ENCODE data around the gene KCNN1. TPM values are rescaled to one million over a fixed set of nuclear protein-coding genes. Genes with fewer than 3 reads are reported as not detected.
"Not testable (repeated sequence)": the region's sequence is repeated elsewhere in the genome, so short reads cannot be mapped to it uniquely, and the experiment has no call there.

The KCNN1 gene
- polyA plus RNA-seq, 3 donors: not detected

DNA sequence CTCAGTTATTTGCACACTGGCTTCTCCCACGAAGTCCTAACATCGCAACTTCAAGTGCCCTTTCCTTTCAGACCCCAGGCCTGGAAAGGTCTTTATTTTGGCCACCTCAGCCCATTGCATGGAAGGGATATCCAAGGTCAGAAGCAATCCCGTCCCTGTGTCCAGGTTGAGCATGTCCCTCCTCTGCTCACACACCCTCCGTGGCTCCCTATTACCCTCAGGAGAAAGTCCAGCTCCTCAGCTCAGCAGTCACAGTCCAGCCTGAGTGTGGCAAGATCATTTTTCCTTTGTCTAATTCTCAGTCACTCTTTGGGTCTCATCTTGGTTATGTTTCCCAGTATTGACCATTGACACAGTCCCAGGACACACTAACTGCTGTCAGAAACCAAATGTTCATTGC lies 60.2 kb downstream of the KCNN1 start:
- Histone ChIP-seq H3K36me3 (replicated peaks in 1 of 2; ENCODE audit: control insufficient read depth in 1 of 2, insufficient read depth in 2 of 2, low read length in 2 of 2) (no peaks in the 10 kb centered on the region), H3K4me1 (ENCODE audit: control insufficient read depth in 1 of 2, insufficient read depth in 2 of 2, low read length in 2 of 2) (peaks cover 37 to 38% of the 10 kb centered on the region in 2 donors), H3K9me3 (replicated peaks in 1 of 2; ENCODE audit: control insufficient read depth in 1 of 2, insufficient read depth in 1 of 2, low read length in 2 of 2) (peaks cover 0 to 3% of the 10 kb centered on the region in 2 donors), H2AFZ (ENCODE audit: insufficient read depth, low read depth, low read length, poor library complexity, severe bottlenecking) (no peak overlapping the region), H3K27me3 (ENCODE audit: control insufficient read depth in 2 of 2, insufficient read depth in 2 of 2, low read length in 2 of 2) (no peaks in the 10 kb centered on the region), H3K9ac (ENCODE audit: insufficient read depth, low read length, poor library complexity, severe bottlenecking) (no peak overlapping the region), H3K27ac (ENCODE audit: low read depth in 1 of 2, low read length in 2 of 2) (no peak overlapping the region), H3K4me3 (replicated peaks in 1 of 3; ENCODE audit: low read depth in 2 of 3, low read length in 3 of 3) (no peak overlapping the region), H3K4me2 (replicated peaks; ENCODE audit: extremely low read depth, low read length, poor library complexity, severe bottlenecking) (no peak overlapping the region), H4K20me1 (ENCODE audit: insufficient read depth, low read length) (no peaks in the 10 kb centered on the region), H3K79me2 (ENCODE audit: insufficient read depth, low read length) (no peaks in the 10 kb centered on the region)
- peaks cover 0 to 14% (median 3%) of the 10 kb centered on the region in 3 donors for H3K27me3 Mint-ChIP-seq (ENCODE audit: low read depth in 3 of 3)
- 95% methylated on average over 4 of the region's 4 CpGs for WGBS (ENCODE audit: insufficient coverage)
- H3K4me1 Mint-ChIP-seq: peaks cover 46% of the 10 kb centered on the region
- TF ChIP-seq, protein P1, sequence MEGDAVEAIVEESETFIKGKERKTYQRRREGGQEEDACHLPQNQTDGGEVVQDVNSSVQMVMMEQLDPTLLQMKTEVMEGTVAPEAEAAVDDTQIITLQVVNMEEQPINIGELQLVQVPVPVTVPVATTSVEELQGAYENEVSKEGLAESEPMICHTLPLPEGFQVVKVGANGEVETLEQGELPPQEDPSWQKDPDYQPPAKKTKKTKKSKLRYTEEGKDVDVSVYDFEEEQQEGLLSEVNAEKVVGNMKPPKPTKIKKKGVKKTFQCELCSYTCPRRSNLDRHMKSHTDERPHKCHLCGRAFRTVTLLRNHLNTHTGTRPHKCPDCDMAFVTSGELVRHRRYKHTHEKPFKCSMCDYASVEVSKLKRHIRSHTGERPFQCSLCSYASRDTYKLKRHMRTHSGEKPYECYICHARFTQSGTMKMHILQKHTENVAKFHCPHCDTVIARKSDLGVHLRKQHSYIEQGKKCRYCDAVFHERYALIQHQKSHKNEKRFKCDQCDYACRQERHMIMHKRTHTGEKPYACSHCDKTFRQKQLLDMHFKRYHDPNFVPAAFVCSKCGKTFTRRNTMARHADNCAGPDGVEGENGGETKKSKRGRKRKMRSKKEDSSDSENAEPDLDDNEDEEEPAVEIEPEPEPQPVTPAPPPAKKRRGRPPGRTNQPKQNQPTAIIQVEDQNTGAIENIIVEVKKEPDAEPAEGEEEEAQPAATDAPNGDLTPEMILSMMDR (IDR thresholded peaks at IDR 0.05): no peak
- no peak for DNase-seq
- H3K9me3 Mint-ChIP-seq: peaks cover 0 to 4% (median 4%) of the 10 kb centered on the region in 7 donors
- peaks cover 0 to 7% of the 10 kb centered on the region in 2 donors for H3K36me3 Mint-ChIP-seq
- no peak overlapping the region for H3K27ac Mint-ChIP-seq
- H3K4me3 Mint-ChIP-seq: no peak overlapping the region
- intact Hi-C loops (cut with micrococcal nuclease): no loop called here

- TF ChIP-seq, protein P1 (IDR thresholded peaks at IDR 0.05): no peak
- Histone ChIP-seq H3K4me1 (ENCODE audit: control insufficient read depth in 1 of 2, insufficient read depth in 2 of 2, low read length in 2 of 2) (peaks cover 14 to 22% of the 10 kb centered on the region in 2 donors), H4K20me1 (ENCODE audit: insufficient read depth, low read length) (no peaks in the 10 kb centered on the region), H3K9me3 (replicated peaks in 1 of 2; ENCODE audit: control insufficient read depth in 1 of 2, insufficient read depth in 1 of 2, low read length in 2 of 2) (no peaks in the 10 kb centered on the region), H3K27me3 (ENCODE audit: control insufficient read depth in 2 of 2, insufficient read depth in 2 of 2, low read length in 2 of 2) (no peaks in the 10 kb centered on the region), H3K4me3 (replicated peaks in 1 of 3; ENCODE audit: low read depth in 2 of 3, low read length in 3 of 3) (no peak overlapping the region), H3K27ac (ENCODE audit: low read depth in 1 of 2, low read length in 2 of 2) (no peak overlapping the region), H3K36me3 (replicated peaks in 1 of 2; ENCODE audit: control insufficient read depth in 1 of 2, insufficient read depth in 2 of 2, low read length in 2 of 2) (no peaks in the 10 kb centered on the region), H3K4me2 (replicated peaks; ENCODE audit: extremely low read depth, low read length, poor library complexity, severe bottlenecking) (no peak overlapping the region), H3K9ac (ENCODE audit: insufficient read depth, low read length, poor library complexity, severe bottlenecking) (no peak overlapping the region), H3K79me2 (ENCODE audit: insufficient read depth, low read length) (no peaks in the 10 kb centered on the region), H2AFZ (ENCODE audit: insufficient read depth, low read depth, low read length, poor library complexity, severe bottlenecking) (no peak overlapping the region)
- intact Hi-C loops (cut with micrococcal nuclease): no loop called here
- Mint-ChIP-seq H3K36me3 (peaks cover 0 to 4% of the 10 kb centered on the region in 2 donors), H3K4me1 (peaks cover 27% of the 10 kb centered on the region), H3K9me3 (peaks cover 0 to 1% (median 0%) of the 10 kb centered on the region in 7 donors), H3K27ac (no peak overlapping the region), H3K27me3 (ENCODE audit: low read depth in 3 of 3) (peaks cover 0 to 8% (median 3%) of the 10 kb centered on the region in 3 donors), H3K4me3 (no peak overlapping the region)
- WGBS (ENCODE audit: insufficient coverage): 83% methylated on average over 7 of the region's 8 CpGs
- DNase-seq: peak in 2 of 3 donors; percentile 46 to 59
Observed at GRCh38 chr19:18029617-18030338, 62.9 kb downstream of the KCNN1 start.

DNA sequence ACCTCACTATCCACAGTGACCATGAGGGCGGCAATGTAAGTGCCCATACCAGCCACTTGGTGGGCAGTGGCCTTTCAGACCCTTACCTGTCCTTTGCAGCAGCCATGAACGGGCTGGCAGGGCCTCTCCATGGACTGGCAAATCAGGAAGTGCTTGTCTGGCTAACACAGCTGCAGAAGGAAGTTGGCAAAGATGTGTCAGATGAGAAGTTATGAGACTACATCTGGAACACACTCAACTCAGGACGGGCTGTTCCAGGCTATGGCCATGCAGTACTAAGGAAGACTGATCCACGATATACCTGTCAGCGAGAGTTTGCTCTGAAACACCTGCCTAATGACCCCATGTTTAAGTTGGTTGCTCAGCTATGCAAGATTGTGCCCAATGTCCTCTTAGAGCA lies 64.5 kb downstream of the KCNN1 start:
- H3K27ac Mint-ChIP-seq: peak overlapping the region in 6 of 7 donors; percentile 20 to 86 (median 71)
- H3K9ac ChIP-seq (ENCODE audit: insufficient read depth, low read length, poor library complexity, severe bottlenecking); H3K79me2 ChIP-seq (ENCODE audit: insufficient read depth, low read length); H3K9me3 ChIP-seq (replicated peaks in 1 of 2; ENCODE audit: control insufficient read depth in 1 of 2, insufficient read depth in 1 of 2, low read length in 2 of 2); H3K36me3 ChIP-seq (replicated peaks in 1 of 2; ENCODE audit: control insufficient read depth in 1 of 2, insufficient read depth in 2 of 2, low read length in 2 of 2); H3K4me3 Mint-ChIP-seq; H3K4me2 ChIP-seq (replicated peaks; ENCODE audit: extremely low read depth, low read length, poor library complexity, severe bottlenecking); H3K27me3 Mint-ChIP-seq (ENCODE audit: low read depth in 3 of 3); H3K4me3 ChIP-seq (replicated peaks in 1 of 3; ENCODE audit: low read depth in 2 of 3, low read length in 3 of 3); H3K9me3 Mint-ChIP-seq; H4K20me1 ChIP-seq (ENCODE audit: insufficient read depth, low read length); H3K27me3 ChIP-seq (ENCODE audit: control insufficient read depth in 2 of 2, insufficient read depth in 2 of 2, low read length in 2 of 2); intact Hi-C loops (cut with micrococcal nuclease); H3K36me3 Mint-ChIP-seq: not testable (repeated sequence)
- Histone ChIP-seq H3K4me1 (ENCODE audit: control insufficient read depth in 1 of 2, insufficient read depth in 2 of 2, low read length in 2 of 2) (peaks cover 24 to 30% of the 10 kb centered on the region in 2 donors), H3K27ac (ENCODE audit: low read depth in 1 of 2, low read length in 2 of 2) (peak overlapping the region in 1 of 2 donors; percentile 71), H2AFZ (ENCODE audit: insufficient read depth, low read depth, low read length, poor library complexity, severe bottlenecking) (peak overlapping the region; percentile 52)
- 6% methylated on average over 2 of the region's 5 CpGs for whole genome bisulfite sequencing (ENCODE audit: insufficient coverage)
- peaks cover 33% of the 10 kb centered on the region for H3K4me1 Mint-ChIP-seq
- DNase-seq: peak; percentile 40 to 74 (median 73)

Measured in CD14-positive monocyte (primary cell).